ENCODE results near the gene PLAC1.

PLAC1 gene

GRCh38 chrX:134602410-134602809 lies 55.9 kb downstream of the PLAC1 start:
- ChIA-PET CTCF (no interaction called here), POLR2A (no interaction called here)
- no peak for DNase-seq (ENCODE audit: extremely low spot score)
- no peak for TF ChIP-seq LEF1 (IDR thresholded peaks at IDR 0.05; ENCODE audit: borderline replicate concordance)
- TF ChIP-seq ELF4 (IDR thresholded peaks at IDR 0.05) = no peak
- no peak for TF ChIP-seq BHLHE40 (IDR thresholded peaks at IDR 0.05; ENCODE audit: borderline replicate concordance)
- no peak for TF ChIP-seq TARDBP (IDR thresholded peaks at IDR 0.05)
- TF ChIP-seq FOXA1 (IDR thresholded peaks at IDR 0.05) = no peak
- no peak for TF ChIP-seq FOXK2 (IDR thresholded peaks at IDR 0.05)
- no peak for TF ChIP-seq SP1 (IDR thresholded peaks at IDR 0.05)
- TF ChIP-seq NFRKB (IDR thresholded peaks at IDR 0.05) = no peak
- no peak for TF ChIP-seq CTBP1 (IDR thresholded peaks at IDR 0.05; ENCODE audit: borderline replicate concordance)
- no peak for TF ChIP-seq ARNT (IDR thresholded peaks at IDR 0.05)
- TF ChIP-seq HDGF (IDR thresholded peaks at IDR 0.05; ENCODE audit: borderline replicate concordance) = no peak
- no peak for TF ChIP-seq FOXM1 (IDR thresholded peaks at IDR 0.05; ENCODE audit: borderline replicate concordance)
- TF ChIP-seq L3MBTL2 (conservative IDR thresholded peaks at IDR 0.05) = no peak

GRCh38 chrX:134601240-134601765 lies 57.0 kb downstream of the PLAC1 start:
- ChIA-PET CTCF (no interaction called here), POLR2A (interaction anchor here (1.0 kb wide), 1 partner anchor 22 kb away, joined by 3 read pairs; no protein-coding TSS in a partner anchor)
- DNase-seq (ENCODE audit: extremely low spot score) = no peak
- TF ChIP-seq L3MBTL2 (conservative IDR thresholded peaks at IDR 0.05) = no peak
- TF ChIP-seq BHLHE40 (IDR thresholded peaks at IDR 0.05; ENCODE audit: borderline replicate concordance) = no peak
- no peak for TF ChIP-seq SUZ12 (IDR thresholded peaks at IDR 0.05)
- no peak for TF ChIP-seq FOXA1 (IDR thresholded peaks at IDR 0.05)
- TF ChIP-seq LEF1 (IDR thresholded peaks at IDR 0.05; ENCODE audit: borderline replicate concordance) = no peak
- TF ChIP-seq HDGF (IDR thresholded peaks at IDR 0.05; ENCODE audit: borderline replicate concordance) = no peak
- TF ChIP-seq CTBP1 (IDR thresholded peaks at IDR 0.05; ENCODE audit: borderline replicate concordance) = no peak
- TF ChIP-seq ELF4 (IDR thresholded peaks at IDR 0.05) = no peak
- TF ChIP-seq TARDBP (IDR thresholded peaks at IDR 0.05) = no peak
- TF ChIP-seq ARNT (IDR thresholded peaks at IDR 0.05) = no peak
- TF ChIP-seq FOXM1 (IDR thresholded peaks at IDR 0.05; ENCODE audit: borderline replicate concordance) = no peak
- no peak for TF ChIP-seq FOXK2 (IDR thresholded peaks at IDR 0.05)
- no peak for TF ChIP-seq NFRKB (IDR thresholded peaks at IDR 0.05)
- TF ChIP-seq, protein P1, sequence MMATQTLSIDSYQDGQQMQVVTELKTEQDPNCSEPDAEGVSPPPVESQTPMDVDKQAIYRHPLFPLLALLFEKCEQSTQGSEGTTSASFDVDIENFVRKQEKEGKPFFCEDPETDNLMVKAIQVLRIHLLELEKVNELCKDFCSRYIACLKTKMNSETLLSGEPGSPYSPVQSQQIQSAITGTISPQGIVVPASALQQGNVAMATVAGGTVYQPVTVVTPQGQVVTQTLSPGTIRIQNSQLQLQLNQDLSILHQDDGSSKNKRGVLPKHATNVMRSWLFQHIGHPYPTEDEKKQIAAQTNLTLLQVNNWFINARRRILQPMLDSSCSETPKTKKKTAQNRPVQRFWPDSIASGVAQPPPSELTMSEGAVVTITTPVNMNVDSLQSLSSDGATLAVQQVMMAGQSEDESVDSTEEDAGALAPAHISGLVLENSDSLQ (IDR thresholded peaks at IDR 0.05) = no peak
- no peak for TF ChIP-seq SP1 (IDR thresholded peaks at IDR 0.05)
- no peak for TF ChIP-seq ZNF384 (IDR thresholded peaks at IDR 0.05)

DNA sequence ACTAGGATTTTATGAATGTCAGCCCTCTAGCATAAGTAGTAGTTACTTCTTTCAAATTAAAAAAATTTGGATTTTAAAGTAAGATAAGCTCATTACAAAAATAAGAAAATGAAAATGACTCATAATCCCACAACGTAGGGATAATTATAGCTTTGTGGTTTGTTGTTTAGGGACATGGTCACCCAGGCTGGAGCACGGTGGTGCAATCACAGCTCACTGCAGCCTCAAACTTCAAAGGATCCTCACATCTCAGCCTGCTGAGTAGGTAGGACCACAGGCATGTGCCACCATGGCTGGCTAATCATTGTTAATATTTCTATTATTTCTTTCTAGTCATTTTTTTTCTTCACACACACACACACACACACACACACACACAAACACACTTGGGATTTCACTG lies 57.6 kb downstream of the PLAC1 start:
- ChIA-PET POLR2A (interaction anchor here (1.0 kb wide), 1 partner anchor 22 kb away, joined by 3 read pairs; no protein-coding TSS in a partner anchor), CTCF (interaction anchor here (0.6 kb wide), 1 partner anchor 414 kb away, joined by 3 read pairs; no protein-coding TSS in a partner anchor)
- no peak for DNase-seq (ENCODE audit: extremely low spot score)
- TF ChIP-seq ELF4 (IDR thresholded peaks at IDR 0.05) = no peak
- TF ChIP-seq CTBP1 (IDR thresholded peaks at IDR 0.05; ENCODE audit: borderline replicate concordance) = no peak
- no peak for TF ChIP-seq ARNT (IDR thresholded peaks at IDR 0.05)
- no peak for TF ChIP-seq LEF1 (IDR thresholded peaks at IDR 0.05; ENCODE audit: borderline replicate concordance)
- no peak for TF ChIP-seq SP1 (IDR thresholded peaks at IDR 0.05)
- TF ChIP-seq TARDBP (IDR thresholded peaks at IDR 0.05) = no peak
- no peak for TF ChIP-seq NFRKB (IDR thresholded peaks at IDR 0.05)
- TF ChIP-seq SUZ12 (IDR thresholded peaks at IDR 0.05) = no peak
- no peak for TF ChIP-seq HDGF (IDR thresholded peaks at IDR 0.05; ENCODE audit: borderline replicate concordance)
- no peak for TF ChIP-seq BHLHE40 (IDR thresholded peaks at IDR 0.05; ENCODE audit: borderline replicate concordance)
- TF ChIP-seq L3MBTL2 (conservative IDR thresholded peaks at IDR 0.05) = no peak
- TF ChIP-seq FOXA1 (IDR thresholded peaks at IDR 0.05) = no peak
- TF ChIP-seq FOXM1 (IDR thresholded peaks at IDR 0.05; ENCODE audit: borderline replicate concordance) = no peak
- TF ChIP-seq ZNF384 (IDR thresholded peaks at IDR 0.05) = no peak
- TF ChIP-seq FOXK2 (IDR thresholded peaks at IDR 0.05) = no peak
- TF ChIP-seq, protein P1 (IDR thresholded peaks at IDR 0.05) = no peak

GRCh38 chrX:134599184-134599914 lies 58.9 kb downstream of the PLAC1 start:
- TF ChIP-seq NFRKB (IDR thresholded peaks at IDR 0.05) = no peak
- TF ChIP-seq L3MBTL2 (conservative IDR thresholded peaks at IDR 0.05) = no peak
- TF ChIP-seq FOXK2 (IDR thresholded peaks at IDR 0.05) = no peak
- TF ChIP-seq ZNF384 (IDR thresholded peaks at IDR 0.05) = no peak
- TF ChIP-seq HDGF (IDR thresholded peaks at IDR 0.05; ENCODE audit: borderline replicate concordance) = no peak
- CTCF ChIA-PET = no interaction called here
- no peak for DNase-seq (ENCODE audit: extremely low spot score)
- POLR2A ChIA-PET = no interaction called here

- CTCF ChIA-PET = no interaction called here
- TF ChIP-seq FOXK2 (IDR thresholded peaks at IDR 0.05) (no peak), ARNT (IDR thresholded peaks at IDR 0.05) (no peak), TARDBP (IDR thresholded peaks at IDR 0.05) (no peak)
- POLR2A ChIA-PET = no interaction called here
- no peak for DNase-seq (ENCODE audit: extremely low spot score)
These were observed 66.0 kb downstream of the PLAC1 start for GRCh38 chrX:134592303-134592702.

GRCh38 chrX:134591502-134591901 lies 66.8 kb downstream of the PLAC1 start:
- no peak for DNase-seq (ENCODE audit: extremely low spot score)
- TF ChIP-seq HDGF (IDR thresholded peaks at IDR 0.05; ENCODE audit: borderline replicate concordance) (no peak), ELF4 (IDR thresholded peaks at IDR 0.05) (no peak), FOXM1 (IDR thresholded peaks at IDR 0.05; ENCODE audit: borderline replicate concordance) (no peak), ZNF384 (IDR thresholded peaks at IDR 0.05) (no peak), SUZ12 (IDR thresholded peaks at IDR 0.05) (no peak), FOXK2 (IDR thresholded peaks at IDR 0.05) (no peak), CTBP1 (IDR thresholded peaks at IDR 0.05; ENCODE audit: borderline replicate concordance) (no peak), SP1 (IDR thresholded peaks at IDR 0.05) (no peak), NFRKB (IDR thresholded peaks at IDR 0.05) (no peak), FOXA1 (IDR thresholded peaks at IDR 0.05) (no peak), TARDBP (IDR thresholded peaks at IDR 0.05) (no peak), LEF1 (IDR thresholded peaks at IDR 0.05; ENCODE audit: borderline replicate concordance) (no peak), BHLHE40 (IDR thresholded peaks at IDR 0.05; ENCODE audit: borderline replicate concordance) (no peak), ARNT (IDR thresholded peaks at IDR 0.05) (no peak), L3MBTL2 (conservative IDR thresholded peaks at IDR 0.05) (no peak)
- TF ChIP-seq, protein P1 (IDR thresholded peaks at IDR 0.05) = no peak
- CTCF ChIA-PET = interaction anchor here (0.7 kb wide), 1 partner anchor 11 kb away, joined by 3 read pairs; no protein-coding TSS in a partner anchor
- POLR2A ChIA-PET = no interaction called here

Data from HEK293T (cell line).